HepG2 (cell line): Measurements from ENCODE around the gene BCAP29. TPM values are rescaled to one million over a fixed set of nuclear protein-coding genes. Genes with fewer than 3 reads are reported as not detected.

Experiments
- ATF2 ChIP-seq: sonication (generic); formaldehyde crosslinking; IDR thresholded peaks from 2 replicates; pipeline ENCODE4 v1.4.0; 2020; ENCODE audit warnings: missing genetic modification reagents
- BRD4 ChIP-seq: sonication (generic); formaldehyde crosslinking; IDR thresholded peaks from 2 replicates; pipeline ENCODE4 v1.4.0; 2020; ENCODE audit warnings: missing genetic modification reagents
- FOXK1 ChIP-seq: sonication (generic); formaldehyde crosslinking; IDR thresholded peaks from 2 replicates; pipeline ENCODE4 v1.4.0; 2020; ENCODE audit warnings: low read depth, missing genetic modification reagents, borderline replicate concordance
- GATAD2A ChIP-seq: IDR thresholded peaks from 2 replicates; pipeline ENCODE4 v1.6.1; 2016
- HNF1B ChIP-seq: sonication (generic); formaldehyde crosslinking; IDR thresholded peaks from 2 replicates; pipeline ENCODE4 v1.5.1; 2020; ENCODE audit warnings: mild to moderate bottlenecking, moderate library complexity, missing genetic modification reagents
- IRF1 ChIP-seq: sonication (generic); formaldehyde crosslinking; IDR thresholded peaks from 2 replicates; pipeline ENCODE4 v1.4.0; 2020; ENCODE audit warnings: low read depth, mild to moderate bottlenecking, missing genetic modification reagents
- KLF11 ChIP-seq: IDR thresholded peaks from 2 replicates; pipeline ENCODE4 v1.6.1; 2016; ENCODE audit warnings: missing compliant biosample characterization
- KMT2A ChIP-seq: sonication (generic); formaldehyde crosslinking; IDR thresholded peaks from 2 replicates; pipeline ENCODE4 v1.4.0; 2020; ENCODE audit warnings: missing genetic modification reagents
- NAIF1 ChIP-seq: sonication (generic); formaldehyde crosslinking; IDR thresholded peaks from 2 replicates; pipeline ENCODE4 v1.5.0; 2020; ENCODE audit warnings: mild to moderate bottlenecking, missing genetic modification reagents, borderline replicate concordance
- ONECUT2 ChIP-seq: sonication (generic); formaldehyde crosslinking; IDR thresholded peaks from 2 replicates; pipeline ENCODE4 v1.4.0; 2020; ENCODE audit warnings: missing genetic modification reagents
- PATZ1 ChIP-seq: sonication (generic); formaldehyde crosslinking; IDR thresholded peaks from 2 replicates; pipeline ENCODE4 v1.4.0; 2020; ENCODE audit warnings: missing genetic modification reagents
- RAD21 ChIP-seq: fragments of 450-650 bp; formaldehyde crosslinking; IDR thresholded peaks from 2 replicates; pipeline ENCODE4 v1.5.0; 2020; ENCODE audit warnings: mild to moderate bottlenecking
- TFDP1 ChIP-seq: IDR thresholded peaks from 2 replicates; pipeline ENCODE4 v1.6.1; 2016; ENCODE audit warnings: missing compliant biosample characterization, missing genetic modification reagents, borderline replicate concordance
- ZNF335 ChIP-seq: sonication (generic); formaldehyde crosslinking; IDR thresholded peaks from 2 replicates; pipeline ENCODE4 v1.4.0; 2020; ENCODE audit warnings: missing genetic modification reagents
- ZNF350 ChIP-seq: sonication (generic); formaldehyde crosslinking; IDR thresholded peaks from 2 replicates; pipeline ENCODE4 v1.4.0; 2020; ENCODE audit warnings: mild to moderate bottlenecking, low read depth, missing genetic modification reagents, borderline replicate concordance
- ZNF44 ChIP-seq: sonication (generic); formaldehyde crosslinking; IDR thresholded peaks from 2 replicates; pipeline ENCODE4 v1.5.1; 2020; ENCODE audit warnings: mild to moderate bottlenecking, missing genetic modification reagents
- ZNF543 ChIP-seq: sonication (generic); formaldehyde crosslinking; IDR thresholded peaks from 2 replicates; pipeline ENCODE4 v1.4.0; 2020; ENCODE audit warnings: mild to moderate bottlenecking, missing genetic modification reagents
- ZNF746 ChIP-seq: sonication (generic); formaldehyde crosslinking; IDR thresholded peaks from 2 replicates; pipeline ENCODE4 v1.8.0; 2022; ENCODE audit warnings: mild to moderate bottlenecking, missing genetic modification reagents
- polyA plus RNA-seq, 8 experiments: library from polyadenylated mRNA; depleted of rRNA in 3 of 8; stranded (reverse) in 7 of 8; unstranded in 1 of 8; fragments of >200 nt; fragmentation: Illumina TruSeq in 4 of 8; extraction: Trizol in 4 of 8; gene quantifications; 2 replicates each; pipeline versions ENCODE4 v1.2.1 to v1.2.3, GENCODE V29; 2011 to 2016; ENCODE audit warnings: low read depth in 4 of 8, missing spikeins in 1 of 8, mixed read lengths in 1 of 8; ENCODE audit not compliant: insufficient read depth in 1 of 8
- total RNA-seq, 5 experiments: library from RNA; depleted of rRNA; stranded (reverse); fragments of >200 nt; fragmentation: Illumina TruSeq; extraction: Trizol; gene quantifications; 2 replicates each; pipeline ENCODE4 v1.2.3, GENCODE V29; 2016; ENCODE audit warnings: low read depth in 1 of 5
- TF ChIP-seq, protein P1 (sequence below): sonication (generic); formaldehyde crosslinking; IDR thresholded peaks from 2 replicates; pipeline ENCODE4 v1.5.1; 2020; ENCODE audit warnings: missing genetic modification reagents, mild to moderate bottlenecking, borderline replicate concordance
- TF ChIP-seq, protein P2 (sequence below): IDR thresholded peaks from 2 replicates; pipeline ENCODE4 v1.6.1; 2018; ENCODE audit warnings: missing genetic modification reagents

The BCAP29 gene
- total and polyA plus RNA-seq, 2 of the 13 experiments (the other 11 are each of a cell fraction or from before 2014, with no cell fraction given), result 15.3 to 35.6 TPM

DNA sequence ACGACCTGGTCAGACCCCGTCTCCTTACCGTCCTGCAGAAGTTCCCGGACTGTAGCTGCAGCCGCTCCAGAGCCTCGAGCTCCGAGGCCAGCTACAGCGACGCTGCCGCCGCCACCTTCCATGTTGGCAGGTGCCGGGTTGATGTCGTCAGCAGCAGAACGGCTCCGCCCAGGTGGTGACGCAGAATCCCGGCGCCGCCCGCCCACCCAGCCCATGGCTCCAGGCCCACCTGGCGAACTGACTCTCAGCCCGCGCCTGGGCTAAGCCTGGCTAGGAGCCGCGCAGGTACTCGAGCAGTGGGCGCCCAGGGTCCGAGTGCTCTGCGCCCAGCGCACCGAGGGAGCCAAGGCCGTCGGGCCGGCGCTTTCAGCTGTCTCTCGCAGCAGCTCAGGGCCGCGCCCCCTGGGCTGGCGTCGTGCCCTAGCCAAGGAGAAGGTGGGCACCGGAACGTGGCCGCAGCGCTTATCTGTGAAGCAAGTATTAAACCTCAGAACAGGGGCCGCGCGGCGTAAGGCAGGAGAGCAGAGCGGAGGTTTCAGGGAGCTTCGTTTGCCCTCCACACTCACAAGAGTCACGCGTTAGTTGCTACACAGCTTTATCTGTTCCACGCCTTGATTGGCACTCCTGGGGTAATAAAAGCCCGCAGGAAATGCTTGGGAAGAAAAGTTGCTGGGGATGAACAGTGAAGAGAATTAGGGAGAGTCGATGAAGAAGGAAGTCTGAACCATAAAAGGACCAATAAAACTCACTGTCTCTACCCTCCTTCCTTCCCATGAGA lies 16.1 kb upstream of the BCAP29 start, which contains the start of the genes COG5 and DUS4L (continued):
- peak; percentile 50 for TF ChIP-seq HNF1B
- peak; percentile 36; the same call in 1 of the 2 replicates for TF ChIP-seq PATZ1
- peak; percentile 92 for TF ChIP-seq ATF2 (CRISPR knock-in tag)
- no peak; the same call in 1 of the 2 replicates for TF ChIP-seq ZNF335
- peak; percentile 99 for TF ChIP-seq KMT2A (CRISPR knock-in tag)
- TF ChIP-seq, protein P1, sequence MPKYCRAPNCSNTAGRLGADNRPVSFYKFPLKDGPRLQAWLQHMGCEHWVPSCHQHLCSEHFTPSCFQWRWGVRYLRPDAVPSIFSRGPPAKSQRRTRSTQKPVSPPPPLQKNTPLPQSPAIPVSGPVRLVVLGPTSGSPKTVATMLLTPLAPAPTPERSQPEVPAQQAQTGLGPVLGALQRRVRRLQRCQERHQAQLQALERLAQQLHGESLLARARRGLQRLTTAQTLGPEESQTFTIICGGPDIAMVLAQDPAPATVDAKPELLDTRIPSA (CRISPR knock-in tag), result no peak; the same call in 1 of the 2 replicates
- no peak for TF ChIP-seq ZNF746 (CRISPR knock-in tag)
- TF ChIP-seq, protein P2, sequence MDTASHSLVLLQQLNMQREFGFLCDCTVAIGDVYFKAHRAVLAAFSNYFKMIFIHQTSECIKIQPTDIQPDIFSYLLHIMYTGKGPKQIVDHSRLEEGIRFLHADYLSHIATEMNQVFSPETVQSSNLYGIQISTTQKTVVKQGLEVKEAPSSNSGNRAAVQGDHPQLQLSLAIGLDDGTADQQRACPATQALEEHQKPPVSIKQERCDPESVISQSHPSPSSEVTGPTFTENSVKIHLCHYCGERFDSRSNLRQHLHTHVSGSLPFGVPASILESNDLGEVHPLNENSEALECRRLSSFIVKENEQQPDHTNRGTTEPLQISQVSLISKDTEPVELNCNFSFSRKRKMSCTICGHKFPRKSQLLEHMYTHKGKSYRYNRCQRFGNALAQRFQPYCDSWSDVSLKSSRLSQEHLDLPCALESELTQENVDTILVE, result peak; percentile 69; the same call in 1 of the 2 replicates
- no peak for TF ChIP-seq ONECUT2 (CRISPR knock-in tag)
- no peak for TF ChIP-seq IRF1 (CRISPR knock-in tag)
- no peak for TF ChIP-seq KLF11
- TF ChIP-seq ZNF44, result no peak
- 0 out of 2 replicates have a peak, but pooled peaks have one; percentile 47 for TF ChIP-seq ZNF543 (CRISPR knock-in tag)
- TF ChIP-seq FOXK1 (CRISPR knock-in tag), result peak; percentile 61; the same call in 1 of the 2 replicates
- TF ChIP-seq TFDP1 (CRISPR knock-in tag), result peak; percentile 57; the same call in 1 of the 2 replicates
- 0 out of 2 replicates have a peak, but pooled peaks have one; percentile 44 for TF ChIP-seq GATAD2A (CRISPR knock-in tag)
- peak; percentile 47 for TF ChIP-seq RAD21 (CRISPR knock-in tag)
- TF ChIP-seq NAIF1 (CRISPR knock-in tag), result peak; percentile 87; the same call in 1 of the 2 replicates
- TF ChIP-seq ZNF350, result peak; percentile 90
- TF ChIP-seq BRD4, result no peak
